HL-60/S4 treated with retinoic acid at 250 ng/mL for 4 days and 3 days (cell line): ENCODE results near the gene CD8A.
"Not testable (repeated sequence)": the region's sequence is repeated elsewhere in the genome, so short reads cannot be mapped to it uniquely, and the experiment has no call there.

Experiments
- in situ Hi-C: fragments of 300-500 bp; cut with MboI; formaldehyde crosslinking; loops from 2 replicates; pipeline ENCODE4 v1.7.0; 2022; ENCODE audit warnings: low sequenced_read_pairs

Gene CD8A

GRCh38 chr2:86790676-86791572, at the start of gene CD8A:
CD8A (minus strand) TSS chr2:86790913; CDS start chr2:86790825, 88 bp downstream.
- in situ Hi-C loops: no loop called here

DNA sequence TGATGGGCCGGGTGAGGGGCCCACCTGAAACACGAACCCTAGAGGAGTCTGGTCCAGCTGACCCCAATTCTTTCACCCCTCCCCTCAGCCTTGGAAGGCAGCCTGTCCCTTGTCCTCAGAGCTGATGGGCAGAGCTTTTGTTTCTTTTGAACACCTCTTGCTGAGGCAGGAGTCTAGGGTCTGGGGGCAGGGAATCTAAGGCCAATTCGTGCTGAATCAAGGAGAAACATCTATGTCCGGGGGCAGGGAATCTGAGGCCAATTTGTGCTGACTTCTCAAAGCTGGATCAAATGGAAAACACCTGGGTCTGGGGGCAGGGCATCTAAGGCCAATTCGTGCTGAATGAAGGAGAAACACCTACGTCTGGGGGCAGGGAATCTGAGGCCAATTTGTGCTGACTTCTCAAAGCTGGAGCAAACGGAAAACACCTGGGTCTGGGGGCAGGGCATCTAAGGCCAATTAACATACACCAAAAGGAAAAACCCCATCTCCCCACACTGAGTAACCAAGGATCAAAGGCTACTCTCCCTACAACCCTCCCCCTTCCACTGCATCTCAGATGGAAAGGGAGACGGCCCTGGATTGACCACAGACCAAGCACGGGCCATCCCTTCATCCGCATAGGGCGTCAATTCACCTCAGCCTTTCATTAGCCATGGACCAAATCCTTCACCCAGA, 49.3 kb upstream of the CD8A start:
- in situ Hi-C loops: not testable (repeated sequence)

DNA sequence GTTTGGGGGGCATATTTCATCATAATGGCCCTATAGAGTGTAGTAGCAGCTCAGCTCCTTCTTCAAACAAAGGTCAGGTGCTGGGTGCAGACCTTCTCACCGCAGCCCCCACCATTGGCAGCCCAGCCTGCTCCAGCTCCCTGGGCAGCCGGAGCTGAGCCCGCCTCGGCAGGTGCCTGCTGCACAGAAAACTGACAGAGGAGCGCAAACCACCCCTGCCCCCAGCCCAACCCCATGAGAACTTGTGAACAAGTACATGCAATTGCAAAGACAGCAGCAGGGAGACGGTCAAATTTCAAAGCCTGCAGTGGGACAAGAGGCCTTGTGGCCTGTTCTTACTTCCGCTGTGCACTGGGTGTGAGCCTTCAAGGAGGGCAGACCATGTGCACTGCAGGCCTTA, 48.7 kb upstream of the CD8A start:
- in situ Hi-C loops: not testable (repeated sequence)

DNA sequence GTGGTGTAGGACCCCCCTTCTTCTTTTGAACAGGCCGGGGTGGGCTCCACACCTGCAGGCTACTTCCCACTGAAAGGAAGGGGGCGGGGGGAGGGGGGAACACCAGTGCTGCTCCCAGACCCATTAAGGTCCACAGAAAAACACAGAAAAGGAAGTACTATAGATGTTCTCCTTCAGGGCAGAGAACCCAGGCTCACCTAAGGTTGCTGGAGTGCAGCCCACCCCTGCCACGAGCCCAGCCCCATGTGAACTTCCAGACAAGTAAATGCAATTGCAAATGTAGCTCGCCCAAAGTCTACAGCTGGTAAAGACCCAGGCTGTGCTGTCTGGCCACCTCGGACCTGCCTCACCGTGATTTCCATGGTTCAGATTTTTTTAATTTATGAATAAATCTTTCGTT, 47.0 kb upstream of the CD8A start:
- in situ Hi-C loops: not testable (repeated sequence)

- in situ Hi-C loops: not testable (repeated sequence)
These were observed 46.4 kb upstream of the CD8A start for GRCh38 chr2:86836915-86837695.

DNA sequence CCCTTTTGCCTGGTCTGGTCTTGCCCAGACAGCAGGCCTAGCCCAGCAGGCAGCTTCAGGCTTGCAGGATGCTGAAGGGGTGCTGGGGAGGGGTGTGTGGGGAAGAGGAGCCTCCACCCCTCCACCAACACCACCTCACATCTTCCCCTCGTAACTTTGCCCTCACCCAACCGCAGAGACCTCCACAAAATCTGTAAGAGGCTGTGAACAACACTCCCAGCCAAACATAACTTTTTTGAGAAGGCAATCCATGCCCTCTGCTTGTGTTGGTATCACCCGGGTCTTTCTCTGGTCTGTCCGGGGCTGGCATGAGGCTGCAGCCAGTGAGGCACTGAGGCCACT, 44.8 kb upstream of the CD8A start:
- in situ Hi-C loops: not testable (repeated sequence)

- in situ Hi-C loops: no loop called here
These were observed 42.6 kb upstream of the CD8A start for GRCh38 chr2:86833315-86833714.

GRCh38 chr2:86832334-86833096, 41.8 kb upstream of the CD8A start:
- in situ Hi-C loops: no loop called here

GRCh38 chr2:86831537-86831936, 40.8 kb upstream of the CD8A start:
- in situ Hi-C loops: no loop called here

GRCh38 chr2:86826951-86827350, 36.2 kb upstream of the CD8A start:
- in situ Hi-C loops: no loop called here

DNA sequence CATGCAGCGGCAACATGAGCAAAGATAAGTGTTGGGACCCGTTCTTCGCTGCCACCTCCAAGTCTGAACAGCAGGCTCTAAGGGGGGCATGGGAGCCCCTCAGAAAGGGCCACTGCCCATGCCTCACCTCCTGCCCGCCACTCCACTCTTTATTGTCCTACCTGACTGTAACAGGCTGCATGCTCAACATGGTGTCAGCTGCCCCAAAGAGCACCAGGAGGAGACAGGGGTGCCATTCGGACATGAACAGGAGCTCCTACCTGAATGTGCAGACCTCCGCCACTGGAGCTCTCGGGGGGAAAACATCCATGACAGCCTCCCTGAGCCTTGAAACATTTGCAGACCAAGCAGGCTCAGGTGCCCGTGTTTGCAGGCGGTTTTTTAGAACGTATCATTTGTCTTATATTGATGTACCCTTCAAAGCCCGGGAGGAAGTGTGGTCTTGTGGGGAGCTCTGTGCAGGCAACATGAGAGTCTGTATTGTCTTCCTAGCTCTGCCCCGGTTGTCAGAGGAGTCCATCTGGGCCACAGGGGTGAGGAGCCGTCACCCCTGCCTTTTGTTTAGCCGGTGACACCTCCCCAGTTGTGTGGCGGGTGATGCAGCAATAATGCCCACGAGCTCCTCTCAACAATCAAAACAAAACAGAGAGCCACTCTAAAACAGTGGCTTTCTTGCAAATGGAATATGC, 35.1 kb upstream of the CD8A start:
- in situ Hi-C loops: no loop called here

DNA sequence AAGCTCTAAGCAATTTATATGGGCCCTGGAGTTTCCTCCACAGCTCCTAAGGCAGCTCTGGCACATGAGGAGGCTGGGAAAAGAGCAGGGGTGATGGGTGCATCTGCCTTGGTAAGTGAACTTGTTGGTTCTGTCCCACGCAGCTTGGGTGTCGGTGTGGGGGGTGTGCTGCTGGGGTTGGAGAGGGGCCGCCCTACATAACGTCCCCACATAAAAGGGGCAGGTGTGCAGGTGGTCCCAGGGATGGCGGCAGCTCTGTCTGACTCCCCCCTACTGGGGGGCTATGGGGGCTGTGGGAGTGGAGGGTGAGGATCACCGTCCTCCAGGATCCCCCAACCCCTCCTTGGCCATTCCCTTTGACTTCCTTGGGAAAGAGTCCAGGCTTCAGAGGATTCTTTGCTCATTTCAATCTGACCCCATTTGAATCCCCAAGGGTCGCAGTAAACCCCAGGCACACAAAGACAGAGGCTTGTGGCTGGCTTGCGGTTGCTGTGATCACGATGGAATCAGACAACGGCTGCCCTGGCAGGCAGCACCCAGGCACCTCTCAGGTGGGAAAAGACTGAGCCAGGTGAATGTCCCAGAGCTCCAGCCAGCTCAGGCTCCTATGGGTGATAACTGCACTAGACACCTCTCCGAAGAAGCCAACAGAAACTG, 34.5 kb upstream of the CD8A start:
- in situ Hi-C loops: no loop called here

- in situ Hi-C loops: no loop called here
These were observed 32.1 kb upstream of the CD8A start for GRCh38 chr2:86822668-86823345.

- in situ Hi-C loops: no loop called here
These were observed 31.1 kb upstream of the CD8A start for GRCh38 chr2:86821842-86822241.

DNA sequence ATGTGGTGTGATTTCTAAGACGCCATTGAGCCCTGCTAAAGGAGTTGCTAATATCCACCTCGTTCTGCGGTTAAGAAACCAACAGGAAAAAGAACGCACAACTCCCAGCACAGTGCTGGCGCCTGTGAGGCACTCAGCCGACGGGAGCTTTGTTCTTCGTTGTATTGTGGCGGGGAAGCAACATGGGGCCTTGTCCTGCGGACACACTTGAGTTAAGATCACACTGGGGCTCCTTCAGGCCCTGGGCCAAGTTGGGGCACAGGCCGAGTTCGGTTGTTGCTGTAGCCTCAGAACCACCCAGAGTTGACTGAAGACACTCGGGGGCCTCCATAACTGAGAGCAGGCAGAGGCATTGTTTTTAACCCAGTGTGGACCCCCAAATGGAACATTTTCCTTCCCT, 30.6 kb upstream of the CD8A start:
- in situ Hi-C loops: no loop called here

DNA sequence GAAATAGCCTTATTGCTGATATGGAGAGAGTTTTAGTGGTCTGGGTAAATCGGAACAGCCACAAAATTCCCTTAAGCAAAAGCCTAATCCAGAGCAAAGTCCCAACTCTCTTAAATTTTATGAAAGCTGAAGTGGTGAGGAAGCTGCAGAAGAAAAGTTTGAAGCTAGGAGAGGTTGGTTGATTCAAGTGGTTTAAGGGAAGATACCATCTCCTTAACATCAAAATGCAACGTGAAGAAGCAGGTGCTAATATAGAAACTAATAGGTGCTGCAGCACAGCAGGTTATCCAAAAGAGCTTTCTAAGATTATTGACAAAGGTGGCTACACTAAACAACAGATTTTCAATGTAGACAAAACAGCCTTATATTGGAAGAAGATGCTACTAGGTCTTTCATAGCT, 28.2 kb upstream of the CD8A start:
- in situ Hi-C loops: no loop called here

GRCh38 chr2:86818114-86818801, 27.5 kb upstream of the CD8A start:
- in situ Hi-C loops: no loop called here

GRCh38 chr2:86815611-86816010, 24.9 kb upstream of the CD8A start:
- in situ Hi-C loops: no loop called here
